Globus pallidus (tissue), 1 donor: Measurements from ENCODE around the gene TSPY4.
"Not testable (repeated sequence)": the region's sequence is repeated elsewhere in the genome, so short reads cannot be mapped to it uniquely, and the experiment has no call there.

Experiments
- DNase-seq: peaks from one replicate; pipeline ENCODE4 v3.0.0-alpha.2; 2015; ENCODE audit warnings: low spot score

TSPY4 gene, protein sequence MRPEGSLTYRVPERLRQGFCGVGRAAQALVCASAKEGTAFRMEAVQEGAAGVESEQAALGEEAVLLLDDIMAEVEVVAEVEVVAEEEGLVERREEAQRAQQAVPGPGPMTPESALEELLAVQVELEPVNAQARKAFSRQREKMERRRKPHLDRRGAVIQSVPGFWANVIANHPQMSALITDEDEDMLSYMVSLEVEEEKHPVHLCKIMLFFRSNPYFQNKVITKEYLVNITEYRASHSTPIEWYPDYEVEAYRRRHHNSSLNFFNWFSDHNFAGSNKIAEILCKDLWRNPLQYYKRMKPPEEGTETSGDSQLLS

DNA sequence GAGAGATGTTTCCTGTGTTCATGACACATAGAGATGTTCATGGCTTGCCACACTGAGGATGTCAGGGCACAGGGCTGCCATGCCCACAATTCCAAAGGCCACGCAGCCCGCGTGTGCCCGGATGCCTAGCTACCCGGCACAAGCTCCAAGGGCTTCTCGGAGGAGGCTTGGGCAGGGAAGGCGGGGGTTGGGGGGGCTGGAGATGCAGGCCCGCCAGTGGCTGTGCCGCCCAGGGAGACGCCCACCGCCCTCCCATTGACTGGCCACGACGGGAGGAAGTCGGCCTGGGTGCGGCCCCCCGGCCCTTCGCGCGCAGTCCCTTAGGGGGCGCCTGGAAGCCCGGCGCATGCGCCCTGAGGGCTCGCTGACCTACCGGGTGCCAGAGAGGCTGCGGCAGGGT lies at the start of gene TSPY4:
Gene TSPY4, plus strand, starts transcription at position 301 of the 400 bp plus-strand sequence. Its CDS starts 46 bp downstream, at position 347.
- not testable (repeated sequence) for DNase-seq

DNA sequence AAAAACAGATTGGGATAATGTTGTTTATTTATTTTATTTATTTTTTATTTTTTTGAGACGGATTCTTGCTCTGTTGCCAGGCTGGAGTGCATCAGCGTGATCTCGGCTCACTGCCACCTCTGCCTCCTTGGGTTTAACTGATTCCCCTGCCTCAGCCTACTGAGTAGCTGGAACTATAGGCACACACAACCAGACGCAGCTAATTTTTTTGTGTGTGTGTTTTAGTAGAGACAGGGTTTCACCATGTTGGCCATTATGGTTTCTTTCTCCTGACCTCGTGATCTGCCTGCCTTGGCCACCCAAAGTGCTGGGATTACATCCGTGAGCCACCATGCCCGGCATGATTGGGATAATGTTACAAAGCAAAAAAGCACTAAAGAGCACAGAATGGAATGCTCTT lies 16.3 kb upstream of the TSPY4 start:
- DNase-seq, result no peak

DNA sequence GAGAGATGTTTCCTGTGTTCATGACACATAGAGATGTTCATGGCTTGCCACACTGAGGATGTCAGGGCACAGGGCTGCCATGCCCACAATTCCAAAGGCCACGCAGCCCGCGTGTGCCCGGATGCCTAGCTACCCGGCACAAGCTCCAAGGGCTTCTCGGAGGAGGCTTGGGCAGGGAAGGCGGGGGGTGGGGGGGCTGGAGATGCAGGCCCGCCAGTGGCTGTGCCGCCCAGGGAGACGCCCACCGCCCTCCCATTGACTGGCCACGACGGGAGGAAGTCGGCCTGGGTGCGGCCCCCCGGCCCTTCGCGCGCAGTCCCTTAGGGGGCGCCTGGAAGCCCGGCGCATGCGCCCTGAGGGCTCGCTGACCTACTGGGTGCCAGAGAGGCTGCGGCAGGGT lies 20.2 kb downstream of the TSPY4 start, which contains the start of gene TSPY8:
Gene TSPY8, plus strand, starts transcription at position 301 of the 400 bp plus-strand sequence. Its CDS starts 46 bp downstream, at position 347.
- DNase-seq, result not testable (repeated sequence)
